ENCODE data around the gene MED9.

The MED9 gene

GRCh38 chr17:17540278-17540906 is 63.6 kb downstream of the MED9 start:
- no peak for DNase-seq

DNA sequence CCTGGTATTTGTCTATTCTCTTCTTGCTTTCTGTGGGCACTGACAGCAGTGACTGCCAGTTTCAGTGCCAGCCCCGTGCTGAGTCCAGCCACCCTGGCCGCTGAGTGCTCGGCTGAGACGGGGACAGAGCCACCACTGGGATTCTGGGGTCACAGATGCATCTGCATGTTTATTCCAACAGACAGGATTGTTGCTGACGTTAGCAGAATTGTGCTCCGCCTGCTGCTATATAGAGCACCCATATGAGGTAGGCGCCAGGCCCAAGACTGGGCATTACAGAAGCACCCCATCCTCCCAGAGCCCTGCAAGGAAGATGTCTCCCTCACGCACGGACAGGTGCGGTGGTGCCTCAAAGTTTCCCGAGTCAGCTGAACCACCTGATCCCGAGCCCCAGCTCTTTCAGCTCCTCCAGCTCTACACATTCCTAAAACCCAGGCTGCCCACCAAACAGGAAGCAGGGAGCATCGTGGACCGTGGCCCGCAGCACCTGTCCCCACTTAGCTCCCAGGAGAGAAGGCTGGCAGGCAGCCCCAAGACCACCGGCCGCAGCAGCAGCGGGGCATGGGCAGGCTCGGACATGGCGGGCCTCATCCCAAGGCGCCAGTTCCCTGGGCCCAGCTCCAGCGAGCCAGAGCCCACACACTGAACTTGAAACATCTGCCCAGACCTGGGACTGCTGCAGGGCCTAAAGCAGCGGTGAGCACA is 64.3 kb downstream of the MED9 start:
- no peak for DNase-seq

DNA sequence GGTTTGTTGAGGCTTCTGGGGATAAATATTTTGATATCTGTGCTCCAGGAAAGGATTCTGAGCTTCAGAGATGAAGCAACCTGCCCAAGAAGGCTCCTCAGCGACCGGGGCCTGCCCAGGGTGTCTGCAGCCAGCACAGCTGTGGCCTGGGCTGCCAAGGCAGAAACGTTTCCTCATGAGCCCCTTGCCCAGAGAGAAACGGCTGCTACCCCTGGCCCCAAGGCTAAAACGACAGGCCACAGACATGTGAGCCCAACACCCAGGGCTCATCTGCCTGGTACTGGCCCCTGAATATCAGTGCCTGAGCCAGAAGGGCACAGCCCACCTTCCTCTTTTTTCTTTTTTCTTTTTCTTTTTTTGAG is 64.8 kb downstream of the MED9 start:
- DNase-seq: no peak
